ENCODE results near the gene PCBP3. TPM values are rescaled to one million over a fixed set of nuclear protein-coding genes. Genes with fewer than 3 reads are reported as not detected.

PCBP3 gene
- total RNA-seq, 1 experiment from 2014 or later = 24.1 TPM

DNA sequence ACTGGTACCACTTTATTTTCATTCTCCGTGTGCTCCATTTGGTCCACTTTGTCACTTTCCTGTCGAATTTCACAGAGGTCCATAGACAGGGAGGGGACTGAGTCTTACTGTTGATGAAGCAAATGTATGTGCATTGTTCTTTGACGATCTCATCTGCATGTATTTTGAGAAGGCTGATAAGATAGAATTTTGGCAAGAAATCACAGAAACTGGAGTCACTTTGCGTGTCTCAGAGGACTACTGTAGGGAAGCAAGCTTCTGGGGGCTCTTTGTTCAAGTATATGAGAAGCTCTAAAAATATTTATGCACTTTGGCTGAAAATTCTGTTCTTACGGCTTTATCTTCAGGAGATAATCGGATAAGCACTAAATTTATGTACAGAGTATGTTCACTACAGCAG, 78.1 kb downstream of the PCBP3 start:
- no peak for DNase-seq (ENCODE audit: extremely low read depth, low read depth)

DNA sequence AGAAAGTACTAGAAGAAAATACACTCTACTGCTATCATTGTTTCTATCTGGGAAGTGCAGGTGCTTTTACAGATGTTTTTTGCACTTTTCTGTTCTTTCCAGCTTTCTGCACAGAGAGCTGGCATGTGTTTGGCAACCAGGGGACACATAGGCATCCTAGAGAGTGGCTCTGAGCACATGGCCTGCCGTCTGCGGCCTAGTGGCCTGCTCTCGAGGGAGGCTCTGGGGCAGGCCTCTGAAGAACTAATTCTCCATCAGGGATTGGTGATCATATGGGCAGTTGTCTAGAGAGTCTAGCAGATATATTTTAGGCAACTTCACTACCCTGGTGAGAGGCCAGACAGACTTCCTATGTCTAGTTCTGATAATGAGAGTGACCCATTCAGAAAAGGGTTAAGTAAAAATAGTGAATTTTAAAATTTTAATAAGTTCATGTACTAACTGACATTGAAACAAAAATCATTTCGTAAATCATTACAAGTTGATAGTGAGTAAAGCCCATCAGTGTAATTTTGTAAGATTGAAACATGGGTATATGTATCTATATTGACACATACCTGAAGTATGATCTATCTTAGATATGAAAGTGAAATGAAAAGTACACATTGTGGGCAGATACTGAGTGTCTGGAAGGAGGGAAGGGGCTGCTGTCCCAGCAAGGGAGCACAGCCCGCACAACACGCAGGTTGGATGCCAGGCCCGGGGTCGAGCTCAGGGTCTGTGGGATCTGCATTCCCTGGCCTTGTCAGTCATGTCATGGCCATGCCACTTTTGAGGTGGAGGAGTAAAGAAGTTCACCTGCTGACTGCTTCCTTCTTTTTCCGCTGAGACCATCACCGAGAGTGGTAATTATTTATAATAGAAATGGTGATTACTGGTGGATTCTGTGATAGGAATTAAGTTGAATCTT, 79.8 kb downstream of the PCBP3 start:
- no peak for DNase-seq (ENCODE audit: extremely low read depth, low read depth)

DNA sequence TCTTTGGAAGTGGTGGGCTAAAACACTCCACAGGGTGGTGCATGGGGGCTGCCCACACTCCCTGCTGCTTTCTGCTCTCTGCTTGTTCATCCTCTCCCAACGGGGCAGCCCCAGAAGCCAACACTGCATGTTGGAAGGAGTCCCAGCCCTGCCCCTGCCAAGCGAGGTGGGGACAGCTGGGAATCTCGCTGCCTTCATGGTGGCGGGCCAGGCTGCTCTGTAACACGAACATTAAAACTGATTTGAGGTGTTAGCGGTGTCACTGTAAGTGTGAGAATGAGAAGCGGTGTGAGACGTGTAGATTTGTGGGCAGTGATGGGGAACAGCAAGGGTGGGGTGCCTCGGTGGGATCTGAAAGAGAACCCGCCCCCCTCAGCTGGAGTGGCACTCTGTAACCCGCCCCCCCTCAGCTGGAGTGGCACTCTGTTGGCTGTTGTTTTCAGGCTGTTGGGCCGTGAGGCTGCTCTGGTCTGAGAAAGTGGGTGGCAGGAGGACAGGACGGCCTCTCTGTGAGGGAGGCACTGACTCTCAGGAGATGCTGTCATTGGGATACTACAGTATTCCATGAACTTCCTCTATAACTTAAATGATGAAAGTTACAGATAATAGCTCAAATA, 80.9 kb downstream of the PCBP3 start:
- DNase-seq (ENCODE audit: extremely low read depth, low read depth) = no peak

DNA sequence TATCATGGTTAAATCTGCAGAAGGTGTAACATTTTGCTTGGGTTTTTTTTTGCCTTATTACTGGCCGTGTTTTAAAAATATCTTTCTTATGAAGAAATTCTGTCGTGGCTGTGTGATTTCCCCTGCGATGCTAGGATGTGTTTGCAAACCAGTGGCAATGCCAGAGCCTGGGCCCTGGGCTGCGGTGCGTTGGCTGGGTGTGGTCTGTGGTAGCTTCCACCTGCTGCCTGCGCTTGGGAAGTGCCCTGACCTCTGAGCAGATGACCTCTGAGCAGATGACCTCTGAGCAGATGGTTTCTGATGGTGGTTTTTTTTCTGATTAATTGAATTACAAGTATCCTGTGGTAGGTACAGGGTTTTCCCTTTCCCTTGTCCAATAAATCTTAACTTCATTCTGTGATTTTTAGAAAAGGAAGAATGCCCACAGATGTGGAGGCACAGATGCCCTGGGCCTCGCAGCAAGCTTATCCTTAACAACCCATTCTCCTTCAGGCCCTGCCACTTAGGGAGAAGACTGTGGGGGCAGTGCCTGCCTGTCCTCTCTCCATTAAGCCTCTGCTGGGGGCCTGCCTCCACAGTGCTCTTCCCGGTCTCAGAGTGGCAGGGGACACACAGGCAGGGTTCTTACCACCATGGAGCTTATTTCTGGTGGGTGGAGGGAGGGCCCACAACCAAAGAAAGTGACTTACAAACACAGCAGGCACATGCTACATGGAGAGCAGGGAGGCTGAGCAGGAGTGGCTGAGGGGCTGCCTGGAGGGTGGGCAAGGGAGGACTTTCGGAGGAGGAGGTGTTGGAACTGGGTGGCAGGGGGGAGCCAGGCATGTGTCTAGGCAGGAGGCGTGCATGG, 81.7 kb downstream of the PCBP3 start:
- DNase-seq (ENCODE audit: extremely low read depth, low read depth) = no peak

DNA sequence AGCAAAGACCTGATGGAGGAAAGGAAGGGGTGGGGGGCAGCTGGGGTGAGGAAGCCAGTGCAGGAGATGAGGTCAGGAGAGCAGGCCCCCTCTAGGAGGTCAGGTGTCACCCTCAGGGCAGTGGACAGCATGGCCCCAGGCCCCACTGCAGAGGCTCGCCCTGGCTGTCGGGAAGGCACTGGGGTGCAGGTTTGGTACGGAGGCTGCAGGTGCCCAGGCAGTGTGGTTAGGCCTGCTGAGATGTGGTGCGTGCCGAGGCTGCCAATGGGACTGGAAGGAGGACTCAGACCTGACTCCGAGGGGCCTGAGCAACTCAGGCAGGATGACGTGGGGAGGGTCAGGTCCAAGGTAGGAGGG, 82.3 kb downstream of the PCBP3 start:
- DNase-seq (ENCODE audit: extremely low read depth, low read depth) = no peak

DNA sequence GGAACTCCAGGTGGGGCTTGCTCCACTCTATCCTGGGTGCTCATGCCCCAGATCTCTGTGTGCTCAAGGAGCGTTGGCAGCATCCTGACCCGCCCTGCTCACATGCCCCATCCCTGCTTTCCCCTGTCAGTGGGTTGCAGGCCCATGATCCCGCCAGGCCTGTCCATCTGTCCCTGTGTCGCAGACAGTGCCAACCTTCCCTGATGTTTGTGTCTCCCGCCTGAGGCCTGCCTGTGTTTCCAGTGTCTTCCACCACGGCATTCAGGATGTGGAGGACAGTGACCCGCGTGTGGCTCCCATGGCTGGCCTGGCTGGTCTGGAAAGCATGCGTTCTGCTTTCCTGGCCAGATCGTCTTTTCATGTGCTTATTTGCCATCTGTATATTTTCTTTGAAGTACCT, 82.9 kb downstream of the PCBP3 start:
- no peak for DNase-seq (ENCODE audit: extremely low read depth, low read depth)

DNA sequence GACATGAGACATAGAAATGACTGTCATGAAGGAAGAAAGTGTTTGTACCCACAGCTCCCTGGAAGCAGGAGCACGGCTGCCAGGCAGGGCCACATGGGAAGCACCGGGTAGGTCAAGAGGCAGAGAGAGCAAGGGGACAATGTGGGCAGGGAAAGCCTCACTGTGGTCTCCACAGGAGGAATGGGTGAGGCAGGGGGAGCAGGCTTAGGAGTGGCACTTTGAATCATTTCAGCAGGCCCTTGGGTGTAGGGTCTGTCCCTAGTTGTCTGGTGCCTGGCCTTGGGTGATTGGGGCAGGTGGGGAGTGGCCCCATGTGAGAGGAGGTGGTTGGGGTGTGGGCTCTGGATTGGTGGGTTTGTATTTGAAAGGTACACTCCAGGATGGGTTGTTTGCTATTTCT, 83.9 kb downstream of the PCBP3 start:
- DNase-seq (ENCODE audit: extremely low read depth, low read depth) = no peak

DNA sequence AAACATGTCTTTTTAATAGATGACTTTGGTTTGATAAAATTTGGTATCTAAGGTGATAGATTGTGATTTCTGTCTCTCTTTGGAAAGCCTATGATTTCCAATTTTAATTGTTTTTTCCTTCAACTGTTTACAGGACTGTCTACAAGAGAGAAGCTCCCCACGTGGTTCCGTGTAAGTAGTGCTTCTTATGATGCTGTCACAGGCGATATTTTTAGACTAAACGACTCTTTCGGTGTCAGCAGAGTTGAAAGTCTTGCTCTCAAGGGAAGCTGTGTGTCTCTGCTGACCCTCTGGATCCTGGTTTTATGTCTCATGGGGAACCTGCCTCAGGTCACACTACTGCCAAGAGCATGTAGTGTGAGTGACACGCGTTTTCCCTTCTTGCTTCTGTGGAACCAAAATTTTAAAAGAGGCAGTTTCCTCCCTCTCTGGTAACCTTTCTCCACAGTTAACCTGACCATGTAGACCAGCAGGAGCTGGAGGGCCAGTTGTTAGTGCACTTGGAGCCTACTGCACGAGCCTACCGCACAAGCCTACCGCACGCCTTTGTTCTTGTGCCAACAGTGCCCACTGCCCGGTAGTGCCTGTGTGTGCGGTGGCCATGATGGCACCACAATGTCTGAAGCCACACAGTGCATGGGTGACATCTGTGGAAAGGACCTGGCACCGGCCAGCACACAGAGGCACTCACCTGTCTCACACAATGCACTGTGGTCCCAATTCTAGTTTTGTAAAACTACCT, 91.9 kb downstream of the PCBP3 start:
- DNase-seq (ENCODE audit: extremely low read depth, low read depth) = no peak

DNA sequence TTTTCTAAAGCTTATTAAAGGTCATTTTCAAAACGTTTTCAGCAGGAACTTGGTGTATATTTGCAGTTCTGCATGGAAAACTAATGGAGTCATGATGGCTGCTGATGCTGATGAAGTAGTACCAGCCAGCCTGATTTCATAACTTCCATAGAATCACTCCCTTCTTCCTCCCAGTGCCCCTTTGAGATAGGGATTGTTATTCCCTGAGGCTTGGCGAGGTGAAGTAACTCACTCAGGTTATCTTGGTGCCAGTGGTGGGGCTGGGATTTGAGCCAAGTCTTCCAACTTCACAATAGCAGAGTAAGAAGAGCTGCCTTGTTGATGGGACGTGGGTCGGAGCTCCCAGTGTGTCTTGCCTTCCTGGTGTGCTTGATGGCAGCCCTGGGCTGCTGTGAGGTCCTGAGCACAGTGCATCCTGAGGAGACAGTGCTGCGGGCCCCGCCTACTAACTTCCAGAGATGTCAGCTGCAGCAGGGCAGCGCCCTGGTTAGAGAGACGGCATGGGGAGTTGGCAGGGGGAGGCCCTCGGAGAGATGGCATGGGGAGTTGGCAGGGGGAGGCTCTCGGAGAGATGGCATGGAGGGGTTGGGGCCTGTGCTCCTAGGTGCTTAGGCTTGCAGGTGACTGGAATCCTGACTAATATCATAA, 92.6 kb downstream of the PCBP3 start:
- DNase-seq (ENCODE audit: extremely low read depth, low read depth) = no peak

DNA sequence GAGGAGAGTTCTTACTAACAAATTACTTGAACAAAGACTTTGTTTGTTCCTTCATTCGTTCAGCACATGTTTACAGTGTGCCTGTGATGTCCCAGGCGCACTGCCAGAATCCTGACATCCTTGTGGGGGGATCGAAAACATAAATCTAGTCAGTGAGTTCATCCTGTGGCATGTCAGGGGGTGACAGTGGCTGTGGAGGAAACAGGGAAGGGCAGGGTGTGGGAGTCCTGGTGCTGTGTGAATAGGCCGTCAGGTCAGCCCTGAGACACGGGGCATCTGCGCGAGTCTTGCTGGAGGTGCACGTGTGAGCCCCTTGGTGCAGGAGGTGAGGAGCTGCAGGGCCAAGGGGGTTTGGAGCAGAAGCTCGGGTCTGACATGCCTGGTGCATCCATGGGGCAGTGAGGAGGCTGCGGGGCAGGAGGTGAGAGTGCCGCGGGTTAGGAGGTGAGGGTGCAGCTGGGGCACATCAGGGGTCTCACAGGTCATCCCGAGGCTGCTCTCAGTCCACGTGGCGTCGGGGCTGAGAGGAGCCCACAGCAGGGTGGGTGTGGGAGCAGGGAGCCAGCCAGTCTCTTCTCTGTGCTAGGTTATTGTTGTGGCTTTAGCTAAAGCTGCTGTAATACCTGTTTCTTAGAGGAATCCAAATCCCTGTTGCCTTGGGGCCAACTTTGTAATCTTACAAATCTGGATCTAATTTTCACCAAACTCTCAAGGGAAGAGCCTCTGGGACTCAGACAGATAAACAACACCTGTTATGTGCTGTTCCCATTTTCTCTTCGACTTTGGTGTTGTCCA, 93.4 kb downstream of the PCBP3 start:
- DNase-seq (ENCODE audit: extremely low read depth, low read depth) = no peak

DNA sequence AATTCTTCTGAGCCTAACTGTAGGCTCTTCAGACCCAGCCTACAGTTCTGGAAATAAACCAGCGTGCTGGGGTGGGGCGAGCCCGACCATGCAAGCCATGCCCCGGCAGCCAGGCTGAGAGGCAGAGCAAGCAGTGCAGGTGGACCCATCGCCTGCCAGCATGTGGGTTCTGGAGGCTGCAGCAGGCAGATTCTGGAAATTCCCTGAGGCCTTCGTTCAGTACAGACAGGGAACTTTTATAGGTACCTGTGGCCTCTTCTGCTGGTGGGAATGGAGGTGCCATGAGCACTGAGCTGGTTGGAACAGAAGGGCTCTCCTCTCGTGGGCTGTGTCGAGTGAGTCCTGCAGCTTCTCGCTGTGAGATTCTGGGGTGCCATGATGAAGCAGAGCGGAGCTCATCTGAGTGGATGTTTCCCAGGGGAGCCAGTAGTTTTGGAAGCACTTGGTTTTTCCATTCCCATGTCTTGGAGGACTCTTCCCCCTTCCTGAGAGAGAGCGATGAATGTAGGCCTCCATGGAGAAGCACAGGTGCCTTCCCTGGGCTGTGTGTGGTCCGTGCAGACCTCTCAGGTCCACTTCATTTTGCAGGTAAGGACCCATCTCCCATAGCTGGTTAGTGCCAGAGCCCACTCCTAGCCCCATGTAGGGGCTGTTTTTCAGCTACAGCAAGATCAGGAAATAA, 94.1 kb downstream of the PCBP3 start:
- no peak for DNase-seq (ENCODE audit: extremely low read depth, low read depth)

DNA sequence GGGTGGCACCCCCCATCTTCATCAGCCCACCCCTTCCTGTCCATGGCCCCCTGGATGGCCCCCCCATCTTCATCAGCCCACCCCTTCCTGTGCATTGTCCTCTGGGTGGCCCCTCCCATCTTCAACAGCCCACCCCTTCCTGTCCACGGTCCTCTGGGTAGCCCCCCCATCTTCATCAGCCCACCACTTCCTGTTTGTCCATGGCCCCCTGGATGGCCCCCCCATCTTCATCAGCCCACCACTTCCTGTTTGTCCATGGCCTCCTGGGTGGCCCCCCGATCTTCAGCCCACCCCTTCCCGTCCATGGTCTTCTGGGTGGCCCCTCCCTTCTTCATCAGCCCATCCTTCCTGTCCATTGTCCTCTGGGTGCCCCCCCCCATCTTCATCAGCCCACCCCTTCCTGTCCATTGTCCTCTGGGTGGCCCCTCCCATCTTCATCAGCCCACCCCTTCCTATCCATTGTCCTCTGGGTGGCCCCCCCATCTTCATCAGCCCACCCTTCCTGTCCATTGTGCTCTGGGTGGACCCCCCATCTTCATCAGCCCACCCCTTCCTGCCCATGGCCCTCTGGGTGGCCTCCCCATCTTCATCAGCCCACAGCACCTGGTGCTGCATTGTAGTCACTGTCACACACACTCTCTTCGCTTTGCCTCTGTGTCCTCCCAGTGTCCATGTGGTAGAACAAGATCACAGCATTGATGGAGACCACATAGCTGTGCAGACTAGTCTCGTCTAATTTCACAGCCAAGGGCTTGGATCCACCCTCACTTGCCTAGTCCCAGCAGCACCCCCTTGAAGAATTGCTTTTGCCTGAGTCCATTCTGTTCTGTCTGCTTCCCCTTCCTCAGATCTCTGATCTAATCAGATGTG, 95.9 kb downstream of the PCBP3 start:
- DNase-seq (ENCODE audit: extremely low read depth, low read depth) = no peak

DNA sequence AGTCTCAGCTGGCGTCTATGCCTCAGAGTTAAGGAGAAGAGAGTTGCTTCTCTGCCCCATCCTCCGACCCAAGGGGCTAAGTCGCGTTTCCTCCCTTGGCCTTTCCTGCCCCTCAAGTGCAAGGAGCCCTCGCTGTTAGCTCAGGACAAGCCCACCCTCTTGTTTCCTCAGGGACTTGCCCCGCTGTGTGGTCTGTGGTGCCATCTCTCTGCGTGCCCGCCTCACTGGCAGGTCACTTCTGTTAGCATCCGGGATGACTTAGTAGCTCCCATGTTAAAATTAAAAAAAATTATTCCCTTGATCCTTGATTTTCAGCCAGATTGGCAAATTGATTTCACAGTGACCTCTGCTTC, 96.5 kb downstream of the PCBP3 start:
- DNase-seq (ENCODE audit: extremely low read depth, low read depth) = no peak

DNA sequence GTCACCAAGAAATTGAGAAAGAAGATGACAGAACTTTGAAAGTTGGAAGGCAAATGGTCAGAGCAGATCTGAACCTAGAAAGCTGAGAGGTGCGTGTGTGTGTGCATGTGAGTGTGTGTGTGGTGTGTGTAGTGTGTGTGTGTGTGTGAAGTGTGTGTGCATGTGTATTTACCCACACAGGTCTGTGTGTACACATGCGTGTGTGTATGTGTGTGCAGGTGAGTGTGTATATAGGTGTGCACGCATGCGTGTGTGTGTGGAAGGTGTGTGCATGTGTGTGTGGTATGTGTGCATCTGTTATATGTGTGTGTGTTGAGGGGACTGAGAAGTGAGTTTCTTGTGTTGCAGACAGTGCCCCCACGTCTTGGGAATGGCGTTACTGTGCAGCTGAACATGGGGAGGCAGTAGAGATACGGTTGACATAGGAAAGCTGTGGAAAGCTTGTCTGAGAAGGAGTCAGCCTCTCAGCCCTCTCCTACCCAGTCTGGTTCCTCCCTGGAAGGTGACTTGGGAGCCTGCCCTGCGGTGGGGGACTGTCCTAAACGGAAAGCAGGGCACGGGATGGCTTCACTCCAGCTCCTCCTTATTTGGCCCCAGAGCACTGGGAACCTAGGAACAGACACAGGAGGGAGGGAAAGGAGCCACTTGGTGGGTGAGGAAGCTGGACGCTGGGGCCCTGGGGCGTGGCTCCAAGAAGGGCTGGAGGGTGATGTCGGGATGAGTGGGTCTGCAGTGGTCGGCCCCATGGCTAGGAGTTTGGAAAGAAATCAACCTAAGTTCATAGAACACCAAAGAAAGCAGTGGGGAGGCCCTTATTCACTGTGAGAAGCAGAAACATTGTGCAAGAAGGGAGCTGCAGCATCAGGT, 97.2 kb downstream of the PCBP3 start:
- DNase-seq (ENCODE audit: extremely low read depth, low read depth) = no peak

DNA sequence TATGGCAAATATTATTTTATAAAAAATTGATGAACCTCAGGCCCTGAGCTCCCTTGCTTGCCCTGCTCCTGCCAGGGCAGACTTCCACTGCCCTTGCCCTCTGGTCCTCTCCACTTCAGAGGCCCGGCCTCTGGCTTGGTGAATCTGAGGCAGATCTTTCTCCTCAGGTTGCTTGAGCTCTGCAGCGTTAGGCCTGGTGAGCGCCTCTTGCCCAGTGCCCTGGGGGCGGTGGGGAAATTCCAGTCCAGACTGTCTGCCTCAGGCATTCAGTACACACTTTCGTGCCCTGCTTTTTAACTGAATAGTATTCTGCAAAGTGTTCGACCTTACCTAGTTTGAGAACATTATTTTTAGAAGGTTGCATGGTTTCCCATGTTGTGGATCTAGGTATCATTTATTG, 98.2 kb downstream of the PCBP3 start:
- DNase-seq (ENCODE audit: extremely low read depth, low read depth) = no peak

DNA sequence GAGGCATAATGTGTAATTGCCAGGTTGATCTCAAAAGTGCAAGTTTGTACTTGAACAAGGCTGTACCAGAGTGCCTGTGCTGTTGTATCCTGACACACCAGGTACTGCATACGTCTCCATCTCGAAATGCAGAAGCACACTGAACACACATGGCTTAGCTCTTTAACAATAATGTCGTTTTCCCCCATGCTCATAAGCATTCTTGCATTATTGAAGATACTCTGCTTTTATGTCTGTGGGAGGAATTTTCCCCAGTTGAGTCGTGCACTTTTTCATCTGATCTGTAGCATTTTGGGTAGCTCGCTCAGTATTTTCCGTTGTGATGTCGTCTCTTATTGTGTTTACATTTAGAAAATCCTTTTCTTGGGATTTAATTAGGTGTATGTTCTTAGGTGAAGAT, 98.7 kb downstream of the PCBP3 start:
- no peak for DNase-seq (ENCODE audit: extremely low read depth, low read depth)

DNA sequence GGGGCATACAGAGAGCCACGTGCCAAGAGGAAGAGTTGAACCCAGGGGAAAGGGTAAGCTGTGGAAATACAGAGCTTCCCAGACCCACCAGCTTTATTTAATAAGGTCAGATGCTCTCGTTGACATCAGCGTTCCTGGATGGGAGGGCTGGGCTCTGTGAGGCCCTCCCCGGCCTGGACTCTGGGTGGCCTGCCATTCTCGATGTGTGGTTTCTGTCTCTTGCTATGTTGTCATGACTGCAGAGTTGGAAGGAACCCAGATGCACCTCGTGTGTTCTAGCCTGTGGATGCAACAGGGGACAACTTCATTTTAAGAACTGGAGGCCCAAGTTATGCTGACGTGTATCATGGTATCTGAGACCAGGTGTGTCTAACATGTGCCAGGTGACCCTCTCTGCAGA, 101.7 kb downstream of the PCBP3 start:
- no peak for DNase-seq (ENCODE audit: extremely low read depth, low read depth)

Data from NCI-H460 (cell line).